ENCODE data around the gene EXO1. TPM values are rescaled to one million over a fixed set of nuclear protein-coding genes. Genes with fewer than 3 reads are reported as not detected.

EXO1 gene
- total RNA-seq, 1 donor: 0.94 TPM

Other genes starting within 250 kb of the EXO1 start
- gene CHML, start 207.8 kb upstream of the EXO1 start, total RNA-seq: 10.7 TPM
- gene OPN3, start 207.8 kb upstream of the EXO1 start, total RNA-seq: 14.0 TPM
- gene WDR64, start 195.9 kb upstream of the EXO1 start, total RNA-seq: 0.10 TPM
- gene BECN2, start 109.6 kb downstream of the EXO1 start, total RNA-seq: not detected
- not detected for gene MAP1LC3C, start 150.9 kb downstream of the EXO1 start, total RNA-seq

All from mononuclear cell (primary cell).